ENCODE data around the gene RICTOR.

RICTOR gene, protein sequence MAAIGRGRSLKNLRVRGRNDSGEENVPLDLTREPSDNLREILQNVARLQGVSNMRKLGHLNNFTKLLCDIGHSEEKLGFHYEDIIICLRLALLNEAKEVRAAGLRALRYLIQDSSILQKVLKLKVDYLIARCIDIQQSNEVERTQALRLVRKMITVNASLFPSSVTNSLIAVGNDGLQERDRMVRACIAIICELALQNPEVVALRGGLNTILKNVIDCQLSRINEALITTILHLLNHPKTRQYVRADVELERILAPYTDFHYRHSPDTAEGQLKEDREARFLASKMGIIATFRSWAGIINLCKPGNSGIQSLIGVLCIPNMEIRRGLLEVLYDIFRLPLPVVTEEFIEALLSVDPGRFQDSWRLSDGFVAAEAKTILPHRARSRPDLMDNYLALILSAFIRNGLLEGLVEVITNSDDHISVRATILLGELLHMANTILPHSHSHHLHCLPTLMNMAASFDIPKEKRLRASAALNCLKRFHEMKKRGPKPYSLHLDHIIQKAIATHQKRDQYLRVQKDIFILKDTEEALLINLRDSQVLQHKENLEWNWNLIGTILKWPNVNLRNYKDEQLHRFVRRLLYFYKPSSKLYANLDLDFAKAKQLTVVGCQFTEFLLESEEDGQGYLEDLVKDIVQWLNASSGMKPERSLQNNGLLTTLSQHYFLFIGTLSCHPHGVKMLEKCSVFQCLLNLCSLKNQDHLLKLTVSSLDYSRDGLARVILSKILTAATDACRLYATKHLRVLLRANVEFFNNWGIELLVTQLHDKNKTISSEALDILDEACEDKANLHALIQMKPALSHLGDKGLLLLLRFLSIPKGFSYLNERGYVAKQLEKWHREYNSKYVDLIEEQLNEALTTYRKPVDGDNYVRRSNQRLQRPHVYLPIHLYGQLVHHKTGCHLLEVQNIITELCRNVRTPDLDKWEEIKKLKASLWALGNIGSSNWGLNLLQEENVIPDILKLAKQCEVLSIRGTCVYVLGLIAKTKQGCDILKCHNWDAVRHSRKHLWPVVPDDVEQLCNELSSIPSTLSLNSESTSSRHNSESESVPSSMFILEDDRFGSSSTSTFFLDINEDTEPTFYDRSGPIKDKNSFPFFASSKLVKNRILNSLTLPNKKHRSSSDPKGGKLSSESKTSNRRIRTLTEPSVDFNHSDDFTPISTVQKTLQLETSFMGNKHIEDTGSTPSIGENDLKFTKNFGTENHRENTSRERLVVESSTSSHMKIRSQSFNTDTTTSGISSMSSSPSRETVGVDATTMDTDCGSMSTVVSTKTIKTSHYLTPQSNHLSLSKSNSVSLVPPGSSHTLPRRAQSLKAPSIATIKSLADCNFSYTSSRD (N-terminal part only)

DNA sequence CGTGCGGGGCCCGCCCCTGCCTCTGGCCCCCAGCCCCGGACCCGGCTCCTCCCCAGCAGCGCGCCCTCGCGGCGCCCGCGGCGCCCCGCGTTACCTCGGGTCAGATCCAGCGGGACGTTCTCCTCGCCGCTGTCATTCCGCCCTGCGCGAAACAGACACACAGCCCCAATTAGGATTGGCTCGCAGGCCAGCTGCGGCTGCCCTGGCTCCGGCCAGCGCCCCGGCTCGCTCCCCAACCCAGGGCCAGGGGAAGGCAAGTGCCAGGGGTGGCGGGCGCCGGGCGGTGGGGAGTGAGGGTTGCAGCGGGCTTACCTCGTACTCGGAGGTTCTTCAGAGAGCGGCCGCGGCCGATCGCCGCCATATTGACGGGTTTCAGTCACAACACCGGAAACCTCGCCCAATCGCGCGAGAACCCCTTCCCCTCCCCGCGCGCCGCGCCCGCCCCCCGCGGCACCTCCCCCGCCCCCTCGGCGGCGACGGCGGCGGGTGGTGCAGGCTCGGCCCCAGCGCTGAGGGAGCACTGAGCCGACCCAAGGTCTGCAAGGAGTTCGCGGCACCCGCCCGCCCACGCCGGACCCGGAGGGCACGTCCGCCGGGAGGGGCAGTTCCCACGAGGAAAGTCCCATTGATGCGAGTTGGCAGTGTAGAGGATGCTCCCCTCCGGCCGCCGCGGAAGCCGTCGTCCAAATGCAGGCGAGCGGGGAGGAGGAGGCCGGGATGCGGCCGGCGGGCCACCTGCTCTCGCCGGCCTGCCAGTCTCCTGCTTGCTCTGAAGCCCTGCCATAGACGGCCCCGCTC lies at the start of gene RICTOR:
Gene RICTOR, minus strand, starts transcription at position 383 of the 798 bp plus-strand sequence. Its CDS starts 22 bp downstream, at position 361.
- peak; percentile 31 for DNase-seq

DNA sequence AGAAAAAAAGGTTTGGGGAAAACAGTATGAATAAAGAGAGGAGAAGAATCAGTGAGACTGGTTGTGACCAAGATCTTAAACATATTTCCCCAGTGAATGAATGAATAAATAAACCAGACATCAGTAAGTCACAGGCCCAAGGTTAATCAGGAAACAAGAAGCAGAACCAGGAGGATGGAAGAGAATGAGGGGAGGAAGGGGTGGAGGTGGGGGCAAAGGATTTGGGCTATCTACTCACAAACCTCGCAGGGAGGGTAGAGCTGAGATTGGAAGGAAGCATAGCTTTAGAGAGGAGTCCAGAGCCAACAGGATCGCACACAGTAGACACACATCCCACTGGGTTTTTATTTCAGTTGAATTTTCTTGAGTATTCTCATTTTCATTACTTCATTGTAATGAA lies 47.7 kb upstream of the RICTOR start:
- DNase-seq: no peak

DNA sequence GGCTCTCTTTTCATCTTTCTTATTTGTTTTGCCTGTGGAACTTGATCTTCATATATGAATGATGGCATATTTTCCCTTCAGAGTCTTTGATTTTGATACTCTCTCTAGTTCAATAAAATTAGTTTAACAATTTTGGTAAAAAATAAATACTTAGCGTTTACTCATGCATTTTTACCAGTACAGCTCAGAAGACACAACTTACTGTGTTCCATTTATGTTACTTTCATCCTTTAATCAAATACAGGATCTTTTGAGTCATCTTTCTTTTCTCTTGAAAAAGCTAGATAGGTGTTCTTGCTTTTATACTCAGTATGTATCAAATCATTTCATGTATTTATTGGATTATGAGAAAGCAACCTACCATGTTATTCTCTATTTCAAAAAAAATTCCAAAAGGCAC lies 47.1 kb upstream of the RICTOR start:
- no peak for DNase-seq

DNA sequence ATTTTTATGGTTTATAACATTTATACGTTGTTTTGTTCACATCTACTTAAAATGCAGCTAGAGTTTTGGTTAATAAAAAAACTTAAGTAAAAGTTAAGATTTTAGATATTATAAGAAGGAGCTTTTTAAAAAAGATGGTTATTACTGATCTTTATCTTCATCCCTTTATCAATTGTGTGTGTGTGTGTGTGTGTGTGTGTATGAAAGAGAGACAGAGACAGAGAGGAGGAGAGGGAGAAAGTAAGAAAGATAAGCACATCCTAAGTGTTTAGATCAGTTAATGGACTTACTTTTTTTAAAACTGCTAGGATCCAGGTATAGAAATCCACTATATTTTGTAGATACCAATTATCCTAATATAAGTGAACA lies 45.8 kb upstream of the RICTOR start:
- no peak for DNase-seq

DNA sequence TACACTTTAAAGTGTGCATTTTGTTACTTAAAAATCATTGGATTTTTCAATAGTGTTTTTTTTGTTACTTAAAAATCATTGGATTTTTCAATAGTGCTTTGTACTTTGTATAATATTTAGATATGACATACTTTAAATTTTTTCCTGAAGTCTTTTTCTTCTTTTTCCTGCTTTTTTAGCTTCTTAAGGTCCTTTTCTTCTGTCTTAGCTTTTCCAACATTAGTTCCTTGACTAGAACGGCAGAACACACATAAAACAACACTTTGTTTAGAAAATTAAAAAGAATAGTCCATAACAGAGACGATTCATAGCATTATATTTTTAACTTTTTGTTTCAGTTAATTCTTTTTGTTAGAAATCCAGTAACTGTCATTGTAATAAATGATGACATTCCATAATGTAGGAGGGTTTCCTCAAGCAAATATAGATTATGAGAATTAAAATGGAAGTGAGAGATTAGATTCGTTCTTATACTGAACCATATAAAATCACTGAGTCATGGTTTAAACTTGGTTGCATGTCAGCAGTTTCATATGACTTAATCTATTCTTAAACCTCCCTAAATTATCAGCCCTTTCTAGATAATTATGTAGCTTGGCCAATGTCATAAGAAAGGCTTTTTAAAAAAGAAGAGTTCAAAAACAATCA lies 45.3 kb upstream of the RICTOR start:
- DNase-seq: no peak

DNA sequence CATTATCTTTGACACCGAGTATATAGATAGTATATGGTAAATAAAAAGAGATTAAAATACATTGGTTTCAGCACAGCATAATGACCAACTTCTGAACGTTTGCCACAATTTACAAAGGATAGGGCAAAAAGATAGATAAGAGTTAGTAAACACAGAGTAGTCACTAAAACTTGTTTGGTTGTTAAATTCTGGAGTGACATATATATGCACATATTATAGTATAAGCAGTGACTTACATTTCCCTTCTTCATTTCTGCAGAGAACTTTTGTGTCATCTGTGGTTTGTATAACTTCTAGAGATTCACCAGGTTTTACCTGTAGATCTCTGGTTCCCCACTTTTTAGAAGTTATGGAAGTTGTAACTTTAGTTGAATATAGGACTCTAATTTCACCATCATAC lies 44.4 kb upstream of the RICTOR start:
- DNase-seq: no peak

DNA sequence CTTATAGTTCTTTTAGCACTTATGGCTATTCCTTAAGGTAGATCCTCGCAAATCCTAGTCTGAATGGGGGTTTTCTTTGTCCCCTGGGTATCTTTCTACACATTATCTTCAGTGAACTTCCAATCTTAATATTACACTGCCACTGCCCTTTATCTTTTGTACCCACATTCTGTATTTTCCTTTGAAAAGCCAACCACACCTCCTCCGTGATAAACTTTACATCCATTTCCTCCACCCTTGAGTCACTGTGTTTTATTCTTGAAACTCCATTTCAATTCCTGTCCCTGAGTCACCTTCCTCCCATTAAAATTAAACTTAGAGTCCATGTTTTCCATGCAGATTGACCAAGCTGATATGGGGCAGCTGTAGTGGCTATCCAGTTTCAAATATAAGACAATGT lies 43.2 kb upstream of the RICTOR start:
- DNase-seq: no peak

DNA sequence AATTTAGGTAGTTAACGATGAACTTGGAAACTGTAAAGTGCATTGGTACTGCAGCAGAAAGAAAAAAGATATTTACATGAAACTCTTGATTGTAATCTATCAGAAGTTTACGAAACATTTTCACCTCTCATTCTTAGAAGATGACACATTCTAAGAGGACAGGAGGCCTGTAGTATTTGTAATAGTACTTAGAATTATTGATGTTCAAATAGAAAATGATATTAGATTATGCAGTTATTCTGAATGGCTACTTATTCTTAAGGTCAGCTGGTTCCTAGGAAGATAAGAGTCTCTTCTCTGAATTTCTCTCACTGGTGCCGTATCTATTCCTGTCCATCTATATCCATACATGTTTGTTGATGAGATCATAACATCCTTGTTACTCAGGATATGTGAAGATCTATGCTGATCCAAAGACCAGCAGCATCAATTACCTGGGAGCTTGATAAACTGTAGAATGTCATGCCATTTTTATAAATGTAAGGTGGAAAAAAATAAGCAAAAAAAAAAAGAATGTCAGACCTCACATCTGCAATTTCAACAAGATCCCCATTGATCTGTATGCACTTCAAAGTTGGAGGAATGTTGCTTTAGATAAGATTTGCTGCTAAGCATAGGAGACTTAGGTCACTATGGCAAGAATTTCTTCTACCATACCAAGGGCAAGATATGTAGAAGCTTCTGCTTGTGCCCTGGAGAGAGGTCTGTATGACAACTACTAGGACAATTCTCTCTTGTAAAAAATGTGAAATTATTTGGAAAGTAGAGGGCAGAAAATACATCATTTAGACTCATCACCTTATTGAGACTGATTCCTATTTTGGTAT lies 42.4 kb upstream of the RICTOR start:
- DNase-seq: no peak

DNA sequence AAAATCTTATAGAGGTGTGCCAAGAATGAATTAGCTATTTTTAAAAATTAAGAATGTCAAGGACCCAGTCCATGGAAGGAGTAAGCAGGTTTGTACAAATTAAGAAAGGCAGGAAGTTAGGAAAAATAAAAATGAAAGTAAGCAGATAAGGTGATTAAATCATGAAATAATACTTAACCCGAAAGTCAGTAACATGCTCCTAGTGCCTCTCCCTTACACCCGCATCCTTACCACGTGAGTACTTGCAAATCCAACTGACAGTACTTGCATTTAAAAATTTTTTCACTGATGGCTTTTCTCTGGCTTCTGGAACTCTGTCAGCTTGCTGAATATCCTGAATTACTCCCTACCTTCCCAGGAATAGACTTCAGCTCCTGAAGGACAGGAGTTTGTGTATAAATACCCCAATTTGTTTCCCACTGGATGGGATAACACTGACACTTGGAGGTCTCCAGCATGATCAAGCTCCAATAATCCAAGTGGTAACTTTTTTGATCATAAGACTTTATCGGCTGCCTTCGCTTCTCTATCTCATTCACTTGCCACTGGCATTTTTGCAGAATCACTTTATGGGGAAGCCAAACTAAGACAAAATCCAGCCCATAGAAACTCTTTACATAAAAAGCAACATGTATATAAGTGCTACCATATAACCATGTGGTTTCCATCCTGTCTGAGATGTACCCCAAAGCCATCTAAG lies 41.6 kb upstream of the RICTOR start:
- DNase-seq: no peak

DNA sequence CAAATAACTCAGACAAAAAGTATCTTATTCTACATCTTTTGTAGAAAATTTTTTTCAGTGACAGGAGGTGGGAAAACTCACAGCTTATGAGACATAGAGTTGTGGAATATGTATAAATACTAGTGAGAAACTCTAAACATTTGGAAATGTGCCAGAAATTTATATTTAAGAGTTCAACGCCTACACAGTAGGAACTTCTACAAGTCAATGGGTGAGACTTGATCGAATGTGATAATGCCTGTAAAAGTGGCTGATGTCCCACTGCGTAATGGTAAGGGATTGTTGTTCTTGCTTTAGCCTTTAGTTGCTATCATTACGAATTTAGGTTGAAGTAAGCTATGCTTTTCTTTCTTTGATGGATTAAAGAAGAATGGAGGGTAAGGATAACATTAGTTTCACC lies 40.0 kb upstream of the RICTOR start:
- no peak for DNase-seq

DNA sequence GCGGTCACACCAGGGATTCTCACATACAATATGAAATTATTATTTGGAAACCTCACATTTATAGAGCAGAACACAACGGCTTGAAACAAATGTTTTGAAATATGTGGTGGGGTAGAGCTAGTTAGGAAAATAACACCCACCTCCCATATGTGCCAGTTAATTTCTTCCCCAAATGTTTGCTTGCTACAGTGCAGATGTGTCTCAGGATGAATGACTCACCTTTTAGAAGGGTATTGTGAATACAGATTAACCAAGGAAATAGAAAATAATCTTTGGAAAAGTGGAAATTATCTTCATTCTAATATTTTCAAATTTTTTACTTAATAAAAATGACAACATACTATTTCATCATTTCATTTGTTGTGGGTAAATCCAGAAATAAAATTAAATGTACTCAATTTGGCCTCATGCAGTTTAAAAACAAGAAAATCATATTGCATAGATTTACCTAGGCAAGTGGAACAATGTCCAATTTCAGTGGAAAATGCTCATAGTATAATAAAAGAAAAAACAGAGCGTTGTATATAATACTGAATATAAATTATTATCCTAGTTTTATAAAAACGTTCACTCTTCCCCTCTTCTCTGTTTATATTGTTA lies 39.3 kb upstream of the RICTOR start:
- no peak for DNase-seq

DNA sequence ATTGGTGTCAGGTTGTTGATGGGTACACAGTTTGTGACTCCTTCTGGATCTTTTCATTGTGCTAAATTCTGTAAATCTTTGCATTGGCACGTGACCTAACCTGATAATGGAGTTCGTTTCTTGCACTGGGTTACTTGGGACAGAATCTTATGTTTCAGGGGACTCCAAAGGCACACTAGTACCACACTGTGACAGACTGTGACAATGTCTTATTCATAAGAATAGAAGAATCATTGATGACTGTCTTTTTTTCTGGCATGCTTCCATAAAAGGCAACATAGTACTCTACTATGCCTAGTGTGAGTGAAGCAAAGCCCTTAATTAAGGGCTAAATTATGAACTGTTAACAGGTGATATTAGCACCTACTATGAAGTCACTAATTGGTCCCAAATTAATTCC lies 35.4 kb upstream of the RICTOR start:
- DNase-seq: no peak

DNA sequence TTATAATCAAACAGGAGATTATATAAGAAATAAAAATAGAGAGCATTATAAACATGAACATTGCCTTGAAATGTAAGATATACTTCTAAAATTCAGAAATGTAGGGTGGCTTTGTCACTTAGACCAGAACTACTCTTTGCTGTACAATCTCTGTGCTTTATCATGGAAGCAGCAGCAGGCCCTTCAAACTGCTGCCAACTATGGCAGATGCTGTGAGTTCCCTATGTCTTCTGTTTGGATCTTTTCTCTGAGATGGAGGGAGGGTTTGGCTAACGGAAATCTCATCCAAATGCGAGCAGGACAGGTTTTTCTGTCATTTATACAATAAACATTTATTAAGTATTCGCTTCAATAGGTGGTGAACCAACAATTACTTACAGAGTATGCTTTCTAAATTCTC lies 34.8 kb upstream of the RICTOR start:
- DNase-seq: no peak

DNA sequence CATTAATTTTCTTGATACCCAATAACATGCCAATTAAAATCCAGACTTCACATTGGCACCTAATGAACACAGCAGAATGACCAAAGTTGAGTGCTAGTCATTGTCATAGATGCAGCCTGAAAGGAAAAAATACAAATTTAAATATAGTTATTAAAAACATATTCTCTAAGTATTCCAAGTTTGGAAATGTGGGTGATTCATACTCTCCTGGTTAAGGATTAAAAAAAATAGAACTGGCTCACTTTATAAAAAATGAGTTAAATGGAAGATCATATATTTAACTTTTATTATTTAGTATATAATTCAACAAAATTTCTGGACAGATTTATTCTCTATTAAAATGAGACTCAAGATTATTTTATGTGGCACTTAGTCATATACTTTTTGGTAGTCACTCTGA lies 33.2 kb upstream of the RICTOR start:
- DNase-seq: no peak

DNA sequence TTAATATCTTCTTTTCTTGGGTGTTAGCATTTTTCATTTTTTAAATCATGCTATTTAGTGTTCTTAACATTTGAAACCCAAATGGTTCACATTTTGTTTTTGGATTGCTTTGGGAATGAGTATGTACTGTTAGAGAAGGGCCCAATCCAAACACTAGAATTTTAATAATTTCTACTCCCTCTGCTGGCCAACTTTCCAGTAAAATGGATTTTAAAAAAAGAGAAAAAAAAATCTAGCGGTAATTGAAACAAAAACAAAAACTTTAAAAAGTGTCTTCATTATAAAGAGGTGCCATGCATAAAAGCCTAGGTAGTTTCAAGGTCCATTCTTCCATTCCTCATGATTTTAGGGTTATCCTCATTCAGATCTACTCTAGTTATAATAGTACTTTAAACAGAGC lies 32.1 kb upstream of the RICTOR start:
- no peak for DNase-seq

DNA sequence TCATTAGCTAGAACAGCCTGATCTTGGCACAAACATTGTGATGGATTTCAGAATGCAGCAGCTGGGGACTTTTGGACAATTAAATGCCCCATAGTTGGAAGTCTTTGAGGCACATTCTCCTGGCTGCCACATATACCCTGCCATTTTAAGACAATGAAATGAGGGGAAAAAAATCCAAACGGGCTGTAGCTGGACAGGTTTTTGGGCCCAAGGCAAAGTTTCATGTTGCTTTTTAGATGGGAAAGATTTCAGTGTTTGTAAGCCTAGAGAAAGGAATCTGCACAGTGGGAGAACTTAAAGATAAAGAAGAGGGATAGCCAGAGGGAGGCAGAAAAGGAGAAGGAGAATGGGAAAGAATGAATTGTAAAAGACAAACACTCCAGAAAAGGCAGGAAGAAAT lies 30.0 kb upstream of the RICTOR start:
- DNase-seq: no peak

DNA sequence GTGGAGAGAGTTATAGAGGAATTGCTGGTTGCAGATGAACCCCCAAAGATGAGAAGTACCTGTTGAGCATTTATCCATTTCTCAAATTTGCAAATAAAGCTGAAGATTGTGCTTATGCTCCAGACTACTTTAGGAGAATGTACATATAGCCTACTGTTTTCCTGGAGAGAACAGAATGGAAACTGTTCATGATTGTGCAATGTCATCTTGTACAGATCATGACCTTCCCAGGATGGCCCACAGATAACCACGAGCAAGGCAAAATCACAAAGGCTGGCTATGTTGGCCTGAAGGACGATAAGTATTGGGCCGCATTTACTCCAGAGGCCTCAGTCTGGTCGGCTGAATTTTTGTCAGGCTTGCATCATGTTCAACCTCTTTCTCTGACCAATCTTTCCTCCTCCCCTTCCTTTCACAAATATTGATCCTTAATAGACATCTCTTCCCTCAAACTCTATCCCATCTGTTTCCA lies 28.5 kb upstream of the RICTOR start:
- DNase-seq: no peak

DNA sequence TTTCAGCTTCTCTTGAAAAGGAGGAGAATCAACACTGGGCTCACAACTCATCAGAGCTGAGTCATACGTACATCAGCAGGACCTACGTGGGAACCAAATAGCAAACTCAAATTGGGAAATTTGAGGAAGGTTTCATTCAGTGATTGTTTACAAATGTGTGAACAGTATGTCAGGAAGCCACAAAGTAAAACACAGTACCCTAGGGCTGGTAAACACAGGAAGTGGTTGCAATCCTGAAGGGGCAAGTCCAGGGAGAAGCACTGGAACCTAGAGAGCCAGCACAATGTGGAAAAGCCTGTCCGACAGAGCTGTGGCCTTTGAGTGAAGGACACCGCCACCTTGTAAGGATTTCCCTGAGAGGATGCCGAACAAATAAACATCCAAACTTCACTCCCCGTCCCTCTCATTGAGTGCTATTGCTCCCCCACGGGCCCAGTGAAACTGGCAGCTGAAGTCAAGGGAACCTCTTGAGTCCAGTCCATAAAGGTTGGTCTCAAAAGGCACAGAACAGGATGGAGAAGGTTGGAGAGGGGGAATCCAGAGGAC lies 26.7 kb upstream of the RICTOR start:
- no peak for DNase-seq

DNA sequence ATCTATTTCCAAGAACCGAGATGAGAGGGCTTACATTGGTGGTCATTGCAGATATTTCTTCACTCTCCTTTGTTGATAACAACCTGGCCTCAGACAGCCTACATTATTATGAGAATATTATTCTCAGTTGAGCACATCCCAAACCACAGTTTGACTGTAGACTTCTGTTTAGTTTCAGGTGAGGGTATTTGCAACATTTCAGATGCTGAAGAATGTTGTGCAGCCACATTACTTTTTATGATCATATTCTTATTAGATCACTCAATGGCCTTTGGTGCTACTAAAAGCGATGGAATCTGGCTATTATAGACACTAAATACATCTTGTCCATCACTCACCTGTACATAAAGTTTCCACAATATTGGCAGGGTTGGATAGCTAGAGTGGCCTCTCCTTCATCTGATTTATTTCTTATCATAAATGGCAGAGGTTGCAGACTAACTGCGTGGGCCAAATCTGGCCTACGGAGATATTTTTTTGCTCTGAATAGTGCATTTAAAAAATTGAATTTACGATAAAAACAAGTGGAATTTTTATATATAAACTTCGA lies 26.2 kb upstream of the RICTOR start:
- no peak for DNase-seq
